ENCODE data around the gene IL4. TPM values are rescaled to one million over a fixed set of nuclear protein-coding genes. Genes with fewer than 3 reads are reported as not detected.

IL4 gene
- total RNA-seq, 6 experiments from 2014 or later = not detected

GRCh38 chr5:132635873-132636272 lies 37.9 kb upstream of the IL4 start:
- ATAC-seq (no peak), DNase-seq (no peak)
- H3K27me3 ChIP-seq = no peaks in the 10 kb centered on the region
- TF ChIP-seq POLR2A (IDR thresholded peaks at IDR 0.05) (no peak), CTCF (IDR thresholded peaks at IDR 0.05) (no peak)
- peaks cover 0 to under 1% (median 0%) of the 10 kb centered on the region in 4 donors for H3K4me1 ChIP-seq
- H3K4me3 ChIP-seq = no peak overlapping the region
- no peak overlapping the region for H3K27ac ChIP-seq
- peaks cover 0 to 37% (median 16%) of the 10 kb centered on the region in 4 donors for H3K36me3 ChIP-seq
- 73% methylated on average over 4 of the region's 4 CpGs for WGBS (ENCODE audit: insufficient coverage, low coverage, low lambda C conversion rate, missing lambda C conversion rate)
- no peaks in the 10 kb centered on the region for H3K9me3 ChIP-seq
- intact Hi-C loops (cut with DNase I) = no loop called here

GRCh38 chr5:132637241-132637640 lies 36.5 kb upstream of the IL4 start:
- DNase-seq (no peak), ATAC-seq (no peak)
- peaks cover 0 to 7% (median 0%) of the 10 kb centered on the region in 4 donors for H3K4me1 ChIP-seq
- H3K36me3 ChIP-seq = peaks cover 0 to 43% (median 16%) of the 10 kb centered on the region in 4 donors
- no peak for TF ChIP-seq POLR2A (IDR thresholded peaks at IDR 0.05)
- no peak for TF ChIP-seq CTCF (IDR thresholded peaks at IDR 0.05)
- no peaks in the 10 kb centered on the region for H3K27me3 ChIP-seq
- H3K4me3 ChIP-seq = no peak overlapping the region
- intact Hi-C loops (cut with DNase I) = no loop called here
- H3K9me3 ChIP-seq = no peaks in the 10 kb centered on the region
- H3K27ac ChIP-seq = no peak overlapping the region
- WGBS (ENCODE audit: insufficient coverage, low coverage, low lambda C conversion rate, missing lambda C conversion rate) = 91% methylated on average over 4 of the region's 4 CpGs

- DNase-seq = no peak
- Histone ChIP-seq H3K36me3 (peaks cover 0 to 43% (median 15%) of the 10 kb centered on the region in 4 donors), H3K9me3 (no peaks in the 10 kb centered on the region), H3K4me1 (peaks cover 0 to 7% (median 0%) of the 10 kb centered on the region in 4 donors), H3K27me3 (no peaks in the 10 kb centered on the region), H3K27ac (no peak overlapping the region), H3K4me3 (no peak overlapping the region)
- ATAC-seq = no peak
- WGBS (ENCODE audit: insufficient coverage, low coverage, low lambda C conversion rate, missing lambda C conversion rate) = 63% methylated on average over 1 of the region's 2 CpGs
- no peak for TF ChIP-seq POLR2A (IDR thresholded peaks at IDR 0.05)
- TF ChIP-seq CTCF (IDR thresholded peaks at IDR 0.05) = no peak
- intact Hi-C loops (cut with DNase I) = no loop called here
Measured at GRCh38 chr5:132639706-132640130, 34.1 kb upstream of the IL4 start.

- TF ChIP-seq CTCF (IDR thresholded peaks at IDR 0.05) = no peak
- TF ChIP-seq POLR2A (IDR thresholded peaks at IDR 0.05) = no peak
- ATAC-seq = no peak
Measured at GRCh38 chr5:132640613-132641012, 33.2 kb upstream of the IL4 start.

More at GRCh38 chr5:132640613-132641012, 33.2 kb upstream of the IL4 start:
- no peak for DNase-seq
- no CpG with 5 or more reads among the region's 4 CpGs for WGBS (ENCODE audit: insufficient coverage, low coverage, low lambda C conversion rate, missing lambda C conversion rate)
- no peak overlapping the region for H3K4me3 ChIP-seq
- peaks cover 0 to 43% (median 15%) of the 10 kb centered on the region in 4 donors for H3K36me3 ChIP-seq
- no peaks in the 10 kb centered on the region for H3K9me3 ChIP-seq
- no peak overlapping the region for H3K27ac ChIP-seq
- no peaks in the 10 kb centered on the region for H3K27me3 ChIP-seq
- H3K4me1 ChIP-seq = peaks cover 0 to 7% (median 0%) of the 10 kb centered on the region in 4 donors
- intact Hi-C loops (cut with DNase I) = no loop called here

Measured in right lobe of liver (tissue), 6 donors.